HL-60/S4 (cell line): ENCODE measurements around the gene NR6A1.

Experiments
- in situ Hi-C: fragments of 300-500 bp; cut with MboI; formaldehyde crosslinking; loops from 2 replicates; pipeline ENCODE4 v1.14.3; 2022; ENCODE audit warnings: low sequenced_read_pairs

NR6A1 gene

DNA sequence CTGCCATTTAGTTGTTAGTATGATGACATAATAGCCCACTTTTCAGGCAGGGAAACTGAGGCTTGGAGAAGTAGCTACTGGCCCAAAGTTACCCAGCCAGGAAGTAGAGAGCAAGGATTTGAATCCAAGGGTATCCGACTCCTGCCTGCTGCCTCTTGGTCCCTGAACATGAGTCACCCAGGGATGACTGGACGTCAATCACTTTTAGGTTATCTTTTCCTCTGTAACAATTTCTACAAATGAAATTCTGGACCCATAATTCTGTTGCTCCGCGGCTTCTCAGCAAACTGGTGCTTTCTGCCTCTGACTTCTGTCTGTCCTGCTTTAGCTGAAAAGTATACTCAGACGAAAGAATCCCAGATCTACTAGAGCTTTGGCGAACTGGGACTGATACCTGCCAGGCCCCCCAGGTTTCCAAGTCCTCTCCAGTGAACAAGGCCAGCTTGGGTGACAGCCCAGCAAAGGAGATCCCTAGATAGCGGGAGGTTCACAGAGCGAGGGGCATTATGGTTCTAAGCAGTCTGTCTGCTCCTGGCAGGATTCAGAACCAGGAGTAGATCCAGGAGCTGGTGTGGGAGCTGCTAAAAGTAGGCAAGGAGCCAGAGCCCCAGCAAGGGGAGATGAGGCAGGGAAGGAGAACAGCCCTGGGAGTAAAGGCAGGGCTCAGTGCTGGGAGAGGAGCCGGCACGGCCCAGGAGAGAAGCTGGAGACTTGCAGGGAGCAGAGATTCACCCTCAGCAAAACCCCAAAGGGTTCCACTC lies 26.4 kb upstream of the NR6A1 start:
- in situ Hi-C loops, result no loop called here

DNA sequence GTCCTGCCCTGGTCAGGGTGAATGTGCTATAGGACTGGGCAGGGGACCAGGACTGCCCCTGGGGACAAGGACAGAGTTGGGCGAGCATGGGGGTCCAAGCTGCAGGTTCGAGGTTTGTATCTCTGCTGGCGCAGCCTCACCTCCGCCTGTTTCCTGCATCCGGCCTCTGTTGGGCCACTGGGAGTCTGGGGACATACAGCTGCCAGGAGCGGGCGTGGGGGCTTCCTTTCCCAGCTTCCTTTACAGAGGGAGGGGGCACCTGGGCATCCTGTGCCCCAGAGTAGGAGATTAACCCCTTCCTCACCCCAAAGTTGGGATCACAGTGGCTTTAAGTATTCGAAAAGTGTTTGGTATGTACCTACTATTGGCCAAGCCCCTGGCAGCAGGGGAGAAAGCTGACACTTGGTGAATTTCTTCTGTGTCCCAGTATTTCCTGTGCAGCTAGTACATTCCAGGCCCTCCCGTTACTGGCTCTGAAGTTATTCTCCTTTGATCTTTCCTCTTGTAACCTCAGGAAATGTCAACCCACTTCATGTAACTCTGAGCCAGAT lies 24.8 kb upstream of the NR6A1 start:
- in situ Hi-C loops, result no loop called here

DNA sequence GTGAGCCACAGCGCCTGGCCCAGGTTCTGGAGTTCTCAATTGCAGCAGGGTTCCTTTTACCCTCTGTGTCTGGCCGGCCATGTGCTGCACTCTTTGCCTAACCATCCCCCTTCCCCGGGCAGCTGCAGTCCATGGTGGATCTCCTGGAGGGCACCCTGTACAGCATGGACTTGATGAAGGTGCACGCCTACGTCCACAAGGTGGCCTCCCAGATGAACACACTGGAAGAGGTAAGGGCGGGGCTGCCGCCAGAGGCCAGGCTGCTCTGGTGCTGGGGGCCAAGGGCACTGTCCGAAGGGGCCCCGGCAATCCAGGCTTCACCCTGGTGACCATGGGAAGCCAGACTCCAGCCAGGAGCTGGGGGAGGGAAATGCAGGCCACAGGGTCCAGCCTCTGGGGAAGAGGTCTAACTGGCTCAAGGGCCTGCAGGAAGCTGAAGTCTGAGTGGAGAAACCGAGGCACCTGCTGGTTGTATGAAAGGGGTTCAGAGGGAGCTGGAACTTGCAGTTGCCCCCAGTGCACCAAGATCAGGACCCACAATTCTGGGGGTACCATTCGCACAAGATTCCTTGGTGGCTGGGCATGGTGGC lies 23.9 kb upstream of the NR6A1 start:
- in situ Hi-C loops, result no loop called here

DNA sequence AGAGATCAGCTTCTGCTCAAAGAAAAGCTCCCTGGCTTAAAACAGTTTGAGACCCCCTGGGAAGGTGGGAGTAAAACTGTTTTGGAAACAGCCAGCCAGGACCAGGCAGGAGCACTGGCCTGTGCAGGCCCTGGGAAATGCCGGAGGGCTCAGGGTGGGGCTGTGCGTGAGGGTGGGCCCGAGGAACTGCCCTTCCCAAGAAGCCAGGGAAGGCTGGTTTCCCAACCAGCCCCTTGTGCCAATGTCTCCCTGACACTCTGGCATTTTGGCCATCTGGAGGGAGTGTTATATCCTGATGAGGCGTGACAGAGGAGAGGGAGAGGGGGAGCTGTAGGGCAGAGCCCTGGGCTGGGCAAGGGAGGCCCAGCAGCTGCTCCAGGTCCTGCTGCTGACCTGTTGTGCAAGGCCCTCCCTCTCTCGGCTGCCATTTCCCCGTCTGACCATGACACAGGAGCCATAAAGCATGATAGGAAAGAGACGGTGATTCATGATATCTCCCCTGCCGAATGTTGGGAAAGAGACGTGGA lies 22.0 kb upstream of the NR6A1 start:
- in situ Hi-C loops, result no loop called here

DNA sequence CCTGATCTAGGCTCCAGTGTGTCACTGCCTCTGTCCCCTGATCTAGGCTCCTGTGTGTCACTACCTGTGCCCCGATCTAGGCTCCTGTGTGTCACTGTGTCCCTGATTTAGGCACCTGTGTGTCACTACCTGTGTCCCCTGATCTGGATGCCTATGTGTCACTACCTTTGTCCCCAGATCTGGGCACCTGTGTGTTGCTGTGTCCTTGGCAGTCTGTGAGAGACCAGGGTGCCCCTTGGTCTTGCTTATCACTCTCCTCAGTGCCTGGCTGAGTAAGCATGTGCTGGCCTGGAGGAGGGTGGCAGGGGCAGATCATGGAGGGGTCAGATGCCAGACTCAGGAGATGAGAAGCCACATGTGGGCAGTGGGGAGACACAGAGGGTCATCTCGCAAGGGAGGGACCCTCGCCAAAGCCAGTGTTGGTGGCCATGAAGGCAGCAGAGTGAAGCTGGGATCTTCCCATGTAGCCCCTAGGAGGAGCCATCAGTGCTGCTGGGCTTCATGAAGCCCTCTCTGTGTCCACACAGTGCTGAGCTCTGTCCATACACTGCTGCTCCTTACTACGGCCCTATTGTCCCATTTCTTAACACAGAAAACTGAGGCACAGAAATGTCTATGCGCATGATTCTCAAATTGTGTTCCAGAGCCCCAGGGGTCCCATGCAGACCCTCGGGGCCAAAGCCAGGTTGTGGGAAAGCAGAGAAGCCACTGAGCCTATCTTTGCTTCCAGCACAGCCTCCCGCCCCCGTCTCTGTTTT lies 21.3 kb upstream of the NR6A1 start:
- in situ Hi-C loops, result no loop called here

DNA sequence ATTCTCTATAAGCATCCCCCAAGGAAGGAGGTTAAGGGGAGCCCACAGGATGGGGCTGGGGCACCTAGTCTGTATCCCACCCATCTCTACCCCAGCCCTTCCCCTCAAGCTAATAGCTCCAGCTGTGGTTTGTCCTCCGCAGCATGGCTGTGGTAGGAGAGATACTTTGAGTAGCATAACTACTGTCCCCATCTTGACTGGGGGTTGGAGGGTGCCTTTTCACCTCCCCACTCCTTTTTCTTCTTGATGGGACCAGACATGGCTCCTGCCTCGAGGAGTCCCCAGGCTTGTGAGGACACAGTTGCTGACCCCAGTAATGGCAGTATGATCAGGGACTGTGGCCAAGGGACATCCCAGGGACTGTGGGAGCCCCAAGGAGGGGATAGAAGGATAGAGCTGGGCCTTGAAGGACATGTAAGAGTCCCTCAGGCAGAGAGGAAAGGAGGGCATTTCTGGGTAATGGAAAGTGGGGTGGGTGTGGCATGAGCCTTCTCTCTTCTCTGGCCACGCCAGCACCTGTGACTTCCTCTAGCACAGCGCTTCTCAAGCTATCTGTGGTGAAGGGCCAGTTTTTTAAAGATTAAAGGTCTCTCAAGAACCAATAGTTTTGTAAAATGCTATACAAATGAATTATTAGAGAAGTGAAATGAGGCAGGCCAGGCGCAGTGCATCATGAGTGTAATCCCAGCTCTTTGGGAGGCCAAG lies 19.8 kb upstream of the NR6A1 start:
- in situ Hi-C loops, result no loop called here

DNA sequence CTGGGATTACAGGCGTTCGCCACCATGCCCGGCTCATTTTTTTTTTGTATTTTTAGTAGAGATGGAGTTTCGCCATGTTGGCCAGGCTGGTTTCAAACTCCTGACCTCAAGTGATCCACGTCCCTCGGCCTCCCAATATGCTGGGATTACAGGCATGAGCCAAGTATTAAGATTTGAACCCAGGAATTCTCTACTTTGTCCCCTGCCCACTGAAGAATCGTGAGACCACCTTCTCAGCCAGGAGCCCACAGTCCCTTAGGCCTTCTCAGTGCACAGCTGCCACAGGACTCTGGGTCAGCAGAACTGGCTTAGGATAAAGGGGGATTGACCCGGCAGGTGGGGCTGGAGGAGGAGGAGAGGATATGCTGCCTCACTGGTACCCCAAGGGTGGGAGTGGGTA lies 19.2 kb upstream of the NR6A1 start:
- in situ Hi-C loops, result no loop called here

DNA sequence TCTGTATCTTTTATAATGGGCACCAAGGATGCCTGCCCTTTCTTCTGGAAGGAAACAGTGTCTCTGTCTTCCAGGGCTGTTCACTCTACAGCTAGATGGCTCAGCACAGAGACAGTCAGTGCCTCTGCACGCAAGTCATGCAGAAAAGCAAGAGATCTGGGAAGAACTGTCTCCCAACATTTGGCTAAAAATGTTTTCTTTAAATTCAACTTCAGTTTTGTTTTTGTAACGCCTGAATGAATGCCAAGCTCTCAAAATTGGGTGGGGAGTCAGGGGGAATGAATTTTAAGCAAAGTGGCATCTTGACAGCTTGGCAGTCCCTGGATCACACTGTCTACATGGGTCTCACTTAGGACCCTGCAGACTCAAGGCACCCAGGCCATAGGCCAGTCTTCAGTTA lies 18.4 kb upstream of the NR6A1 start:
- in situ Hi-C loops, result no loop called here

DNA sequence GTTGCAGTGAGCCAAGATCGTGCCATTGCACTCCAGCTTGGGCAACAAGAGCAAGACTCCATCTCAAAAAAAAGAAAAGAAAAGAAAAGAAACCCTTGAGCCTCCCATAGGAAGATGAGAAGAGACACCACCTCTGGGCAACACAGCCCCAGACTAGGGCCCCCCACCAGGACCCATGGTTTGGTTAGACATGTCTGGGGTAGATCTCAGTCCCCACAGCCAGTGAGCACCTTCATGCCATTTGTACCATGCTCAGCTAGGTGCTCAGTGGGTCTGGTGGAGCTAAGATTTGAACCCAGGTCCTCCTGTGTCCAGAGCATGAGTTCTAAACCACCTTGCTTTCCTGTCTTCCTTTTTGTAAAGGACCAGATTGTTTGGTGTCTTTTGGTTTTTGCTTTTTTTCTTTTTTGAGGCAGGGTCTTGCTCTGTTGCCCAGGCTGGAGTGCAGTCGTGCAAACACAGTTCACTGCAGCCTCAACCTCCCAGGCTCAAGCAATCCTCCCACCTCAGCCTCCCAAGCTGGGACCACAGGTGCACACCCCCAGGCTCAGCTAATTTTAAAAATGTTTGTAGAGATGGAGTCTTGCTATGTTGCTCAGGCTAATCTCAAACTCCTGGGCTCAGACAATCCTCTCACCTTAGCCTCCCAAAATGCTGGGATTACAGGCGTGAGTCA lies 17.6 kb upstream of the NR6A1 start:
- in situ Hi-C loops, result no loop called here

DNA sequence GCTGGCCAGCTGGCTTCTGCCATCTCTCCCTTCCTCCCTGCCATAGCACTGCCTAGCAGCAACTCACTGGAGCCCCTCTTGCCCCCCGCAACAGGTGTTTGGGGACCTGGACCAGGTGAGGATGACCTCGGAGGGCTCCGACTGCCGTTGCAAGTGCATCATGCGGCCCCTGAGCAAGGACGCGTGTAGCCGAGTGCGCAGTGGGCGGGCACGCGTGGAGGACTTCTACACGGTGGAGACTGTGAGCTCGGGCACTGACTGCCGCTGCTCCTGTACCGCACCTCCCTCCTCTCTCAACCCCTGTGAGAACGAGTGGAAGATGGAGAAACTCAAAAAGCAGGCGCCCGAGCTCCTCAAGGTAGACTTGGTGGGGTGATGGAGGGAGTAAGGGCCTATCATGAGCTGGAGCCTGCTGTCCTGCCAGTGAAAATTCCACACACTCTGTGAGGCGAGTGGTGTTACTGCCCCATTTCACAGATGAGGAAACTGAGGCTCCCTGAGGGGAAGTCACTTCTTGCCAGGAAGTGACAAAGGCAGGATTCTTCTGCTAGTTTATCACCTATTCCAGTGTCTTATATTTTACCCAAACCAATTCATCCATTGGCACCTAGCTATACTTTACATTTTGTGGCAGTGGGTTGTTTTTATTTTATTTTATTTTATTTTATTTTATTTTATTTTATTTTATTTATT lies 15.9 kb upstream of the NR6A1 start:
- in situ Hi-C loops, result no loop called here

DNA sequence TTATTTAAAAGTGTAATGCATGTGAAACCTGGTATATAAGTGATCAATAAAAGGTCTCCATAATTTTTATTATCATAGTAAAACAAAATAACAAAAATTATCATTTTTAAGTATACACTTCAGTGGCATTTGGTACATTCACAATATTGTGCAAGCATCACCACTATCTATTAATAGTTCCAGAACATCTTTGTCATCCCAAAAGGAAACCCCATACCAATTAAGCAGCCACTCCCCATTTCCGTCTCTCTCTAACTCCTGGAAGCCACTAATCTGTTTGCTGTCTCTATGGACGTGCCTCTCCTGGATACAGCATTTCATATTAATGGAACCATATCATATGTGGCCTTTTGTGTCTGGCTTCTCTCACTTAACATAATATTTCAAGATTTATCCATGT lies 13.4 kb upstream of the NR6A1 start:
- in situ Hi-C loops, result no loop called here

DNA sequence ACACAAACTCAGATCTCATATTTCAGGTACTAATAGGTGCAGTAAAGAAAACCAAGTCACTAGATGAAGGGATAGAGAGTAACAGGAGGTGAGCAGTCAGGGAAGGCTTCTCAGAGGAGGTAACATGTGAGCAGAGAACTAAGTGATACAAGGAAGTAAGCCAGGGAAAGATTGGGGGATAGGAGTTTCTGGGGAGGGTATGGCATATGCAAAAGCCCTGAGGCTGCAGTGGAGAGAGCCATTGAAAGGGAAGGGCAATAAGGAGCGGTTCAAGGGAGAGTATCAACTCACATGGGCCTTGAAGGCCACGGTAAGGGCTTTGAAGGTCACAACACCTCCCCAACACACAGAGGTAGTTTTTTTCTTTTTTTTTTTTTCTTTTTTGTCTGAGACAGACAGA lies 12.7 kb upstream of the NR6A1 start:
- in situ Hi-C loops, result no loop called here

DNA sequence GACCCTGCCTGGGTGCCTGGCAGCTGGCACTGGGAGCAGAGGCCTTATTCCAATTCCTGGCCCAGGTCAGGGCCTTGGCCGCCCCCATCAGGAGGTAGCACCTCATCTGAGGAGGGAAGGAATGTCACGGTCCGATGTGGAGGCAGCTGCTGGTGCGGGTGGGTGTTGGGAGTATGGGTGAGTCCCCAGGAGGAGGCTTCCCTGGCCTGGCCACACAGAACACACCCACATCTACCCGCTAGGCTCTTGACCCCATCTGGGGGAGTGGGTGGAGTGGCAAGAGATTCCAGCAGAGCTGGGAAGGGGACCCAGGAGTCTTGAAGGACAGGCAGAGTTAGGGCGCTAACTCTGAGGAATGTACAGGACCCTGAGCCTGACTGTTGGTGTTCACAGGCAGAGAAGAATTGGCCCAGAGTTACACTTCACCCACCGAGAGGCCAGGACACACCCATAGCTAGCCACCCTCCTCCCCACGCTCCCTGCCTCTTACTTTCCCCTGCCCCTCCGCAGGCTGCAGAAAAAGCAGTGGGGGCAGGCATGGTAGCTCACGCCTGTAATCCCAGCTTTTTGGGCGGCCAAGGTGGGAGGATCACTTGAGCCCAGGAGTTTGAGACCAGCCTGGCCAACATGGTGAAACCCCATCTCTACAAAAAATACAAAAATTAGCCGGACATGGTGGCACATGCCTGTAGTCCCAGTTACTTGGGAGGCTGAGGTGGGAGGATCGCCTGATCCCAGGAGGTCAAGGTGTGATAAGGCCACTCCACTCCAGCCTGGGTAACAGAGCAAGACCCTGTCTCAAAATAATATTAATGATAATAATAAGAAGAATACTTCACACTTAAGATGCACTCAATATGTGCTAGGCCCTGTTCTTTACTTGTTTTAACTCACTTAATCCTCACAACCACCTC lies 11.8 kb upstream of the NR6A1 start:
- in situ Hi-C loops, result no loop called here

DNA sequence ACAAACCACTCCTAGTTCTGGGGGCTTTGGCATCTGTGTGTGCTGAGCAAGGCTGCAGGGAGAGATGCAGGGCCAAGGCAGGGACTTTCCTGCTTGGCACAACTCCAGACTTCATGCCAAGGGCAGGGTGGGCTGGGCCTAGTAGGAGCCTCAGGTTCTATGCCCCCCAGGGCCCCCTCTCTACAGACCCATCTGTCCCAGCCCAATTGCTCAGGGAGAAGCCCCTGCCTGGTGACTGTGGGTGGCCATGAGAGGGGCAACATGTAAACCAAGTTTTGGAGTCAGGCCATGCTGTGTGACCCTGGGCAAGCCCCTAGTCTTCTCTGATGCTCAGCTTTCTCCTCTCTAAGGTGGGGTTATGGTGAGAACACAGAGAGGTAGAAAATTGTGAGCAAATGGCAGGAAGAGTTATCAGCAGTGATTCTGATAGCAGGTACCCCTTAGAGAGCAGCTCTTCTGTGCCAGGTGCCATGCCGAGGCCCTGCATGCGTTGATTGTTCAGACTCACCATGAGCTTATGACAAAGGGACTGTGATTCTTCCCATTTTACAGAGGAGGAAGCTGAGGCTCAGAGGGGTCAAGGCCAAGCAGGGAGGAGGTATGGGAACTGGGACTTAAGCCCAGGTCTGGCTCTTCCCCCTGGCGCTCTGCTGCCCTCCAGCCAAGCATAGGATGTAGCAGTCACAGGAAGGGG lies 11.0 kb upstream of the NR6A1 start:
- in situ Hi-C loops, result no loop called here

DNA sequence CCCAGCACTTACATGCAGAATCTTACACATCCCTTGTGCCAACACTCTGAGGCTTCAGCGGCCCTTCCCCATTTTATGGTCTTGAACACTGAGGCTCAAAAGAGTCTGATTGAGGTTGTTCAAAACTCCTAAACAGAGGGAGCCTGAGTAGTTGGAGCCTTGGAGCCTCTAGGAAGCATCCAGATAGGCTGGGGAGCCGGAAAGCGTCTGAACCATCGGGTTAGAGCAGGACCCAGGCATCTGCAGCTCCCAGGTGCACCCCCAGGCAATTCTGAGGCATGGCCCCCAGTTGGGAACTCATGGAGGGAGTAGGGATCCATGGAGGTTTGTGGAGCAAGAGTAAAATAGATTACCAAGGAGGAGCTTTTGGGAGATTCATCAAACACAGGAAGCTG lies 9.6 kb upstream of the NR6A1 start:
- in situ Hi-C loops, result no loop called here

DNA sequence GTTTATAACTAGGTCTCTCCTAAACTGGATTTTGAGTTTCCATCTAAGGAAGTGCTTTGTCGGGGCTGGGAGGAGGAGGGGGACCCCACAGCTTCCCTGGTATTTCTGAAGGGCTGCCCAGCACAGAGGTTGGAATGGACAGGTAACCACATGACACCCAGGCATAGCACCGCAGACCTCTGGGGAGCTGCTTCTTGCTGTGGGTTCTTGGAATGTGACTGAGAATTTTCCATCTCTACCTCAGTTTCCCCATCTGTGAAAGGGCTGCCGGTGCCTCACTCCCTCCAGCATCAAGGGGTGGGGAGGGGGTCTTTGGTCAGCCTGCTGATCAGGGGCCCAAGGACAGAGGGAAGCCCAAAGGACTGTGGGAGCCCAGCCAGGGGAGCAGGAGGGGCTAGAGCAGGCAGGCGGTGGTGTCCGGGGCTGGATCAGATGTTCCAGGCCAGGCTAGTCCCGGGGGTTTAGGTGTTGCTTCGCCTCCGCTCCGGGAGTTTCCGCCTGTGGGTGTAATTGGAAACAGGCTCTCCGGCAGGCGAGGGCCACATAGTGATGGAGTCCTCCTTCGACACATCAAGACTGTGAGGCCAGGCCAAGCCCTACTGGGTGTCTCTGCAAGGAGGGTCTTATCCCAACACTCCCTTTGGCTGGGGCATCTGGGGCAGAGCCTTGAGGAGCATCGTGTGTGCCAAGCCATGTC lies 9.1 kb upstream of the NR6A1 start:
- in situ Hi-C loops, result no loop called here

DNA sequence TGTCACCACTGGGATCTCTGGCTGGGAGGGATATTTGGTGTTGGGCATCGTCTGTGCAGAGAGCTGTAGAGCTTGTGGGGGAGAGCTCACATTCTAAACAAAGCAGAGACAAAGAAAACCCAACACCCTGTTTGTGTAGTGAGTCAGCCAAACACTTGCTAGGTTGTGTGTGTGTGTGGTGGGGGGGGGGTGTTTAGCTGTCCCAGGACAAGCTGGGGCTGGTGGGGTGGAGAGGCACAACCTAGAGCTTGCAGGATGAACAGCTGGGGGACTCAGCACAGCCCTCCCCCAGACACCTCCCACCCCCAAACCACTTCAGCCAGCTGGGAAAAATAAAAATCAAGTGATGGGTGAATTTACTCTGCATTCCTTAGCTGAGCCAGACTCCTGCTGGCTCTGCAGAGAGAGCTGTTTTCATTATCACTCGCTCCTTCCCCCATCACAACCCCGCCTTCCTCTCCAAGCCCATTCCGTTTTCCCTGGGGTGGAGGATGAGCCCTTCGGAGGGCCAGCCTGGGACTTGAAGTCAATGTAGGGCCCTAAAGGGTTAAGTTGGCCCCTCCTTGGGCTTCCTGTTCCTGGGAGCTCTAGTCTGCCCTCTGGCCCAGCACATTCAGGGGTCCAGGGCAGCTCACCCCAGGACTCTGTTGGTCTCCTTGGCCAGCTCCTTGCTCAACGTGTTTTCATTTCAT lies 8.4 kb upstream of the NR6A1 start:
- in situ Hi-C loops, result loop anchor here (10.0 kb wide), 1 partner anchor 595 kb away; no protein-coding TSS in a partner anchor
